ENCODE data around the gene TAS2R14. TPM values are rescaled to one million over a fixed set of nuclear protein-coding genes. Genes with fewer than 3 reads are reported as not detected.

TAS2R14 gene
- total and polyA plus RNA-seq, 2 of the 8 experiments (the other 6 are each of a cell fraction or from before 2014, with no cell fraction given) = 0.80 to 1.1 TPM

GRCh38 chr12:10982244-10982643 lies 43.2 kb upstream of the TAS2R14 start:
- Histone ChIP-seq H2BK20ac (ENCODE audit: low read length) (no peak overlapping the region), H3K27ac (ENCODE audit: low read depth, low read length) (no peak overlapping the region), H3K36me3 (ENCODE audit: control insufficient read depth in 2 of 4, insufficient read depth in 4 of 4, low read length in 3 of 4) (no peaks in the 10 kb centered on the region), H2BK120ac (replicated peaks; ENCODE audit: low read depth, low read length) (no peak overlapping the region), H3K79me2 (ENCODE audit: control insufficient read depth in 1 of 2, insufficient read depth in 2 of 2, low read length in 2 of 2) (no peaks in the 10 kb centered on the region), H2BK5ac (ENCODE audit: low read depth, low read length) (no peak overlapping the region), H3K23ac (ENCODE audit: insufficient read length) (no peak overlapping the region), H3K9me3 (ENCODE audit: insufficient read depth in 2 of 2, low read depth in 1 of 2, low read length in 1 of 2) (no peaks in the 10 kb centered on the region), H3K27me3 (replicated peaks in 1 of 4; ENCODE audit: control insufficient read depth in 3 of 4, extremely low read depth in 1 of 4, insufficient read depth in 3 of 4, low read length in 3 of 4) (no peaks in the 10 kb centered on the region), H2AFZ (ENCODE audit: low read length) (no peak overlapping the region), H3K9ac (replicated peaks in 1 of 4; ENCODE audit: extremely low read depth in 1 of 4, low read depth in 3 of 4, low read length in 3 of 4) (no peak overlapping the region), H3K23me2 (ENCODE audit: low read depth, low read length) (no peaks in the 10 kb centered on the region), H3K14ac (ENCODE audit: insufficient read length) (no peak overlapping the region), H3K4me3 (ENCODE audit: extremely low read depth in 1 of 4, insufficient read depth in 2 of 4, low read depth in 3 of 4, low read length in 4 of 4) (no peak overlapping the region), H2BK12ac (ENCODE audit: low read depth, low read length) (no peak overlapping the region), H4K8ac (ENCODE audit: extremely low read depth, insufficient read depth, low read length) (no peak overlapping the region), H3K4me1 (replicated peaks in 1 of 4; ENCODE audit: control insufficient read depth in 3 of 4, insufficient read depth in 4 of 4, low read length in 3 of 4) (no peaks in the 10 kb centered on the region), H4K20me1 (replicated peaks in 1 of 2; ENCODE audit: control insufficient read depth in 1 of 2, insufficient read depth in 2 of 2, low read length in 2 of 2) (peaks cover 0 to 2% of the 10 kb centered on the region in 2 experiments), H4K5ac (ENCODE audit: insufficient read length, low read depth, low read length) (no peak overlapping the region), H3K18ac (ENCODE audit: extremely low read depth, low read length) (no peak overlapping the region), H3K79me1 (ENCODE audit: low read depth, low read length) (no peaks in the 10 kb centered on the region), H4K91ac (replicated peaks; ENCODE audit: insufficient read length, low read length) (no peak overlapping the region), H2AK5ac (ENCODE audit: low read depth, low read length) (no peak overlapping the region), H3K56ac (replicated peaks; ENCODE audit: insufficient read length, low read depth, low read length) (no peak overlapping the region), H2BK15ac (ENCODE audit: low read length) (no peak overlapping the region), H3K4me2 (ENCODE audit: insufficient read depth in 1 of 2, low read depth in 2 of 2, low read length in 2 of 2) (no peak overlapping the region), H3K4ac (replicated peaks; ENCODE audit: insufficient read length, low read depth, low read length) (no peak overlapping the region)
- DNase-seq (ENCODE audit: low read depth in 1 of 2, low spot score in 2 of 2) (no peak), FAIRE-seq (no peak)
- 95% methylated on average over 5 of the region's 5 CpGs; no CpG with 5 or more reads in 1 of the 2 experiments for WGBS, 2 experiments (ENCODE audit: extremely low coverage in 1 of 2, insufficient coverage in 1 of 2, insufficient read length in 1 of 2, insufficient replicate concordance in 2 of 2, low coverage in 1 of 2, low lambda C conversion rate in 2 of 2, missing lambda C conversion rate in 1 of 2)
- no peak for TF ChIP-seq PHF8 (conservative IDR thresholded peaks at IDR 0.05; ENCODE audit: low read depth, low read length)
- TF ChIP-seq SRF (IDR thresholded peaks at IDR 0.05; ENCODE audit: low read depth, low read length) = no peak
- no peak for TF ChIP-seq SAP30 (IDR thresholded peaks at IDR 0.05; ENCODE audit: insufficient read depth, insufficient replicate concordance, low read length)
- no peak for TF ChIP-seq CHD2 (IDR thresholded peaks at IDR 0.05; ENCODE audit: low read length)
- no peak for TF ChIP-seq JUND (IDR thresholded peaks at IDR 0.05; ENCODE audit: low read length)
- TF ChIP-seq ASH2L (IDR thresholded peaks at IDR 0.05; ENCODE audit: low read length) = no peak
- TF ChIP-seq RAD21 (IDR thresholded peaks at IDR 0.05 in 1 of 2, conservative IDR thresholded peaks at IDR 0.05 in 1 of 2; ENCODE audit: low read depth in 2 of 2, low read length in 2 of 2) = no peak
- TF ChIP-seq MAFK (IDR thresholded peaks at IDR 0.05; ENCODE audit: low read depth, low read length) = no peak
- TF ChIP-seq ATF3 (IDR thresholded peaks at IDR 0.05; ENCODE audit: insufficient read depth, low read depth, low read length) = no peak
- TF ChIP-seq HDAC2 (IDR thresholded peaks at IDR 0.05; ENCODE audit: borderline replicate concordance in 1 of 2, low read depth in 2 of 2, low read length in 2 of 2) = no peak
- no peak for TF ChIP-seq EP300 (IDR thresholded peaks at IDR 0.05; ENCODE audit: borderline replicate concordance in 1 of 2, low read depth in 2 of 2, low read length in 2 of 2)
- TF ChIP-seq RNF2 (IDR thresholded peaks at IDR 0.05; ENCODE audit: borderline replicate concordance, low read depth, low read length, missing control alignments, poor library complexity, severe bottlenecking) = no peak
- CTCF ChIA-PET (ENCODE audit: partially characterized antibody) = interaction anchor here (0.8 kb wide), 1 partner anchor 183 kb away, joined by 4 read pairs; no protein-coding TSS in a partner anchor
- POLR2A ChIA-PET (ENCODE audit: partially characterized antibody) = no interaction called here

All from H1 (cell line).